Hindlimb muscle (tissue), 1 donor: ENCODE results near the gene TCEANC. TPM values are rescaled to one million over a fixed set of nuclear protein-coding genes. Genes with fewer than 3 reads are reported as not detected.
"Not testable (repeated sequence)": the region's sequence is repeated elsewhere in the genome, so short reads cannot be mapped to it uniquely, and the experiment has no call there.

Source experiments
- DNase-seq: peaks from one replicate; pipeline ENCODE4 v3.0.0-alpha.2; 2013
- polyA plus RNA-seq: library from polyadenylated mRNA; unstranded; fragments of 120-200 nt; gene quantifications from one replicate; pipeline ENCODE4 v1.2.1, GENCODE V29; 2013; ENCODE audit not compliant: insufficient read length

TCEANC gene
- polyA plus RNA-seq, 1 donor = 4.2 TPM

DNA sequence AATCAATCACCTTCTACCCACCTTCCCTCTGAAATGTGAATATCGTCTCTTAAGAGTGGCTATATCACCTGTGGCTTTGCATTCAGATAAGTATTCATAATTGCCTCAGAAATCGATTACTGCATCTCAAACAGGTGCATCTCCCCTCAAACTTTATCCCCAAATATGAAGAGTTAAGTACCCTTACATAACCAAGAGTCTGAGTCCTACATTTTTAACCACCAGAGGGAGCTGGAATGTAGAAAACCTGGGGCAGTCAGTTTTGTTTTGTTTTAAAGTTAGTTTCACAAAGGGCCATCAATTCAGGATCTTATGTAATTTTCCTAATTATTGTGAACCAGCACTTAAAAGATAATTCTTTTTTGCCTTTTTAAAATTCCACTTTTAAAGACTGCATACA is 5.7 kb downstream of the TCEANC start:
- no peak for DNase-seq

DNA sequence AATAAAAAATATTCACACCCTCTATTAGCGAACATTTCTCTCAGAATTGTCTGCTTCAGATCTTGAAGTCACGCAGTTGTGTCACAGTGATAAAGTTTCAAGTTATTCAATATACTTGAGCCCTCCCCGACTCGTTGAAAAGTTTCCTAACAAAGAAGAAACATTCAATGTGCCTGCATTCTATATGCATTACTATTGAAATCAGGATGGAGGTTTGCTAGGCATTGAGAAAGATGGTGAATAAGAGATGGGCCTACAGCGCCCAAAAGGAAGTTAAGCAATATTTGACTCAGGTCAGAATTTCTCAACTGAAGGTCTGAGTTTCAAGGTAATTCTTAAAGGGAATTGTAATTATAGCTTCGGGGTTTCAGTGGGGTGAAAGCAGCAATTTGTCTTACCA is 6.1 kb downstream of the TCEANC start:
- DNase-seq = no peak

DNA sequence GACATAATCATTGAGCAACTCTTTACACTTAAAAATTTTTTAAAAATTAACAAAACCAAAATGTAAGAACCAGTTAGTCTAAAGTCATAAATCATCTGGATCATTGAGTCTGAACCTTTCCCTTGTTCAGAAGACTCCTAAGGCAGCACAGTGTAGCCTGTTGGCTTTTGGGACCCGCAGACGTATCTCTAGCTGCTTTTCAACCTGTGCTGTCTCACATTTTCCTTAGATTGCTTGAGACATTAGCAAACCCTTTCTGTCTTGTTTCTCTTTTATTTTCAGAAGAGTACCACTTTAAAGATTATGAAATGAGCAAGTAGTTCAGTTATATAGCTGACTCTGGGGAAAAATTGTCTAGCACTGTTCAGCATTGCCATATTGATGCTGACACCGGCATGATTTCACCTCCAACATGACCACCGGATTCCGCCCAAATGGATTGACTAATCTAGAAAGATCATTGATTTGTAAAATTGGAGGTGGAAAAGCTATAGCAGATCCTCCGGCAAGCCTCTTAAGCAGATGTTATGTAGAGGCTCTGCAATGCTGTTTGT is 8.9 kb downstream of the TCEANC start:
- DNase-seq = no peak

DNA sequence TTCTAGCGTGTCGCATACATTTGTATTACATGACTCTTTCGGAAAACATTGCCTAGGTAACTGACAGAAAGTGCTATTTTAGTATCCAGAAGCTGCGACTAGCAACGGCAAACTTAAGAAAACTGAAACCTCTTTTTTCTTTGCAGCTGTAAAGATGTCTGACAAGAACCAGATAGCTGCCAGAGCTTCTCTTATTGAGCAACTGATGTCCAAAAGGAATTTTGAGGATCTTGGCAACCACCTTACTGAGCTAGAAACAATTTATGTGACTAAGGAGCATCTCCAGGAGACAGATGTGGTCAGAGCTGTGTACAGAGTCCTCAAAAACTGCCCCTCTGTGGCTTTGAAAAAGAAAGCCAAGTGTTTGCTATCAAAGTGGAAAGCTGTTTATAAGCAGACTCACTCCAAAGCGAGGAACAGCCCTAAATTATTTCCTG is 9.4 kb downstream of the TCEANC start:
- DNase-seq = peak; percentile 36

DNA sequence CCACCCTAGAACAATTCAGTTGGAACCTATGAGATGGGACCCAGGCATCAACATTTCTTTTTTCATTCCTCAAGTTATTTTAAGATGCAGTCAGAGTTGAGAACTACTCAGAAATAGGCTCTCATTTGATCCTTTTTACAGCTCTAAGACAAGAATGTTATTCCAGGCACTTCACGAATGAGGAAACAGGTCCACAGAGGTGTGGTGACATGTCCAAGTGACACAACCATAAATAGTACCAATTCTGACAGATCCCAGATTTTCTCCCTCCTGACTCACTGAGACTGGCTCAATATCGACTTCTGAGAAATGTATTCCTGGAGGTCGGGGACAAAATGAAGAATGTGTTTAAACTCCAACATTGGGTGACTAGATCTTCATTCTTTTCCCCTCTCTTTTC is 11.1 kb downstream of the TCEANC start:
- DNase-seq = no peak

DNA sequence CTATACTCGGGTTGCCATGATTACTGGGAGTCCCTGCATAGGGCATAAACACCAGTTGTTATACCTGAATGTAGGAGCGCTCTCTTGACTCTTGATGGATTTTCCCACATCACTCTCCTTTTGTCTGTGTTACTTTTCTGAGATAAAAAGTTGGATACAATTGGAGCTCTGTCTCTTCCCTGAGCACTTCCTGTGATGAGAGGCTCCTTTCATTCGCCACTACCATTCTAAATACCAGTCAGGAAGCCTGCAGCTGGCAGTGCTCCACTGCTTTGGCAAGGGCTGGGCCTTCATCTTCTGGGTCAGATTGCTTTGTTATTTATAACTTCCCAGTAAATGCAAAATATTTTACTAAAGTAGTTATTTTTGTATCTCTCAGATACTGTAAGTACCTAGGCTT is 13.9 kb downstream of the TCEANC start:
- no peak for DNase-seq

DNA sequence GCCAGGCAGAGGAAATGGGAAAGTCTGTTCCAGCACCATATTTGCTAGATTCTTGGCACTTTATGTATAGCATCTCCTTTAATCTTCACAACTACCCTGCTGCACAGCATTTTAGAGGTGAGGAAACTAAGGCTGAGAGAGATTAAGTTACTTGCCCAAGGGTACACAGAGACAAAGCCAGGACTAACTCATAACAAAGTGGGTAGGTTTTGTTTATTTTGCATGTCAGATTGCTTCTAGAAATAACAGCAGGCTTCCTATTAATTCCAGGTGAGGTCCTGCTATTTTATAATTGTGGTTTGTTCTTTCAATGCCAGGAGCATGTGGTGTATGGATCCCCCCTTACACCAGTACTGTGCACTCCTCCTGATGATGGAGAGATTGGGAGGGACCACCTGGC is 15.0 kb downstream of the TCEANC start:
- DNase-seq = no peak

DNA sequence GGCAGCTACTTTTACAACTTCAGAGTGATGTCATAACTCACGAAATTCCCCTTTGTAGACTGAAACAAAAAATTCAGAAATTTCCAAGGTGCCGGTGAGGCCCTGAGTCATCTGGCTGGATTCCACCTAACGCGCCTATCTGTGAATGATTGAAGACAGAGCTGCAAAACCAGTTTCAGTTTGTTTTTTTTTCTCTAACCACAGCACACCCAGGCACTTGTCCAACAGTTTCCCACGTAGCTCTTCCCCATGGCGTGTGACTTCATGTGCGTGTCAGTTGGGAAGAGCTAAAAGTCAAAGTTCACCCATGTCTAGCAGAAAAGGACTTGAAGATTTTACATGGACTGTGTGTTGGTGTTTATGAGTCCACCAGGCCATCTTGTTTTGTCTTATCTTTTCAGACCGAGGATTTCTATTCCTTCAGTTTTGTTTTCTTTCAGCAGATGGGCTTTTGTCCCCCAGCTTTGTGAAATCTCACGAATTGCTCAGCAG is 16.4 kb downstream of the TCEANC start:
- DNase-seq = no peak

DNA sequence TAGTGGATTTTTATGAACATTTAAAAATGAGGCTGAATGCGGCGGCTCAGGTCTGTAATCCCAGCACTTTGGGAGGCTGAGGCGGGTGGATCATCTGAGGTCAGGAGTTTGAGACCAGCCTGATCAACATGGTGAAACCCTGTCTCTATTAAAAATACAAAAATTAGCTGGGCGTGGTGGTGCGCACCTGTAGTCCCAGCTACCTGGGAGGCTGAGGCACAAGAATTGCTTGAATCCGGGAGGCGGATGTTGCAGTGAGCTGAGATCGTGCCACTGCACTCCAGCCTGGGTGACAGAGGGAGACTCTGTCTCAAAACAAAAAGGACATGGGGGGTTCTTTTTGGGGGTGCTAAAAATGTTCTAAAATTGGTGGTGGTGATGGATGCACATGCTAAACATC is 16.8 kb downstream of the TCEANC start:
- DNase-seq = not testable (repeated sequence)

DNA sequence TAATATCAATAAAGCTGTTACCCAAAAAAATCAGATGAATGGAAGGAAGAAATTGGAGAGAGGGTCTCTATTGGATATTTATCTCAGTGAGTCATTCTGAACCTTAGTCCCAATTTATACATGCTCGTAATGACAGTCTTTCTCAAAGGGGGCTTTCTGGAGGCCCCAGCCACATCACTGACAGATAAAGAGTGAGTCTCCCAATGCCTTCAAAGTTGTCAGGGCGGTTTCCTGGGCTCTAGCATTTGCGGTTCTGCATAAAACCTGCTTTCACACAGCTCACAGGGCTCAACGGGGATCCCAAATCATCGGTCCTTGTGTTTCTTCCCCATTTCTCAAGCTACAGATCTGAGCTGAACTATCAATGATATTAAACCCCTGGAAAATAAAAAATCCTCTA is 17.3 kb downstream of the TCEANC start:
- no peak for DNase-seq

DNA sequence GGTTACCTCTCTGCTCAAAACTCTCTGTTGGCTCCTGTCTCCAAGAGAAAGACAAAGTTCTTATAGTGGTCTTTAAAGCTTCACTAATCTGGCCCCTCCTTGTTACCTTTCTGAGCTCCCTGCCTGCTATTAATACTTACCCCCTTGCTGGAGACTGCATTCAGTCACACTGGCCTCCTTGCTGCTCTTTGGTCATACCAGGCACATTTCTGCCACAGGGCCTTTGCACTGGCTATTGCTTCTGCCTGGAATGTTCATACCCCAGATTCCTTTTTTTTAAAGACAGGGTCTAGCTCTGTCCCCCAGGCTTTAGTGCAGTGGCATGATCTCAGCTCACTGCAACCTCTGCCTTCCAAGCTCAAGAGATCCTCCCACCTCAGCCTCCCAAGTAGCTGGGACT is 20.1 kb downstream of the TCEANC start:
- DNase-seq = no peak

DNA sequence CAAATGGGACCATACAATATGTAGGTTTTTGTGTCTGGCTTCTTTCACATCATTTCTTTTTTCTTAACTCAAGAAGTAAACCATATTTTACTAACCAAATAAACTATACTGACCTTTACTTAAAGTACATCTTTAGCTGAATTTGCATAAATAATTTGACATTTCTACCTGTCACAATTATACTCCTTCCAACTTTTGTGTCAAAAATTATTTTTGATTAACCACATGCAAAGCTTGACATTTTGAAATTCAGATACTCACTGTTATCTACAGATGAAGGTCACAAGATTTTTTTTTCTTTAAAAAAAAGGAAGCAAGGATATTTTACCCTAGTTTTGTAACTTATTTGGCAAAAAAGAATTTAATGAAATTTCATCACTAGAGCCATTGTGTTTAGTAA is 23.9 kb downstream of the TCEANC start:
- DNase-seq = no peak

DNA sequence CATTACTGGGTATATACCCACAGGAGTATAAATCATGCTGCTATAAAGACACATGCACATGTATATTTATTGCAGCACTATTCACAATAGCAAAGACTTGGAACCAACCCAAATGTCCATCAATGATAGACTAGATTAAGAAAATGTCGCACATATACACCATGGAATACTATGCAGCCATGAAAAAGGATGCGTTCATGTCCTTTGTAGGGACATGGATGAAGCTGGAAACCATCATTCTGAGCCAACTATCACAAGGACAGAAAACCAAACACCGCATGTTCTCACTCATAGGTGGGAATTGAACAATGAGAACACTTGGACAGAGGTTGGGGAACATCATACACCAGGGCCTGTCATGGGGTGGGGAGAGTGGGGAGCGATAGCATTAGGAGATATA is 26.8 kb downstream of the TCEANC start:
- not testable (repeated sequence) for DNase-seq

DNA sequence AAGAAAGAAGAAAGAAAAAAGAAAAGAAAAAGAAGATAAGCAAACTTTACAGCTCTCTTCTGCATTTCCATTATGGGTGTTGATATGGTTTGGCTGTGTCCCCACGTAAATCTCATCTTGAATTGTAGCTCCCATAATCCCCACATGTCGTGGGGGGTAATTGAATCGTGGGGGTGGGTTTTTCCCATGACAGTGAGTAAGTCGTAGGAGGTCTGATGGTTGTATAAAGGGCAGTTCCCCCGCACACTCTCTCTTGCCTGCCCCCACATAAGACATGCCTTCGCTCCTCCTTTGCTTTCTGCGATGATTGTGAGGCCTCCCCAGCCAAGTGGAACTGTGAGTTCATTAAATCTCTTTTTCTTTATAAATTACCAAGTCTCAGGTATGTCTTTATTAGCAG is 28.7 kb downstream of the TCEANC start:
- DNase-seq = no peak

DNA sequence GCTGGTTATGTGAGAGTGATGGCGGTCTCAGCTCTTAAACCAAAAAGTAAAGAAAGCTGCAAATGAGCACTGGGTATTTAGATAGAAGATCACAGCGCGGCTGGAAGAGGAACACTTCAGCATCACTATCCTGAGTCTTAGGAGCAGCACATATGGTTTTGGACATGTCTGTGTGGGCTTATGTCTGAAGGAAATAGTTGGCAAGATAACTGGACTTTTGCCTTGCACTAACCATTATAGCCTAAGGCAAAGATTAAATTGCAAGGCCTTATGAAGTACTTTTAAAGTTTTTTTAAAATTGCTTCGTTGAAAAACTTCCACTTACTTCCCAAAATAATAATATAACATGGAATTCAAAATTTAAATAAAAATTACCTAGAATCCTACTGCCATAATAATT is 31.4 kb downstream of the TCEANC start:
- DNase-seq = no peak

DNA sequence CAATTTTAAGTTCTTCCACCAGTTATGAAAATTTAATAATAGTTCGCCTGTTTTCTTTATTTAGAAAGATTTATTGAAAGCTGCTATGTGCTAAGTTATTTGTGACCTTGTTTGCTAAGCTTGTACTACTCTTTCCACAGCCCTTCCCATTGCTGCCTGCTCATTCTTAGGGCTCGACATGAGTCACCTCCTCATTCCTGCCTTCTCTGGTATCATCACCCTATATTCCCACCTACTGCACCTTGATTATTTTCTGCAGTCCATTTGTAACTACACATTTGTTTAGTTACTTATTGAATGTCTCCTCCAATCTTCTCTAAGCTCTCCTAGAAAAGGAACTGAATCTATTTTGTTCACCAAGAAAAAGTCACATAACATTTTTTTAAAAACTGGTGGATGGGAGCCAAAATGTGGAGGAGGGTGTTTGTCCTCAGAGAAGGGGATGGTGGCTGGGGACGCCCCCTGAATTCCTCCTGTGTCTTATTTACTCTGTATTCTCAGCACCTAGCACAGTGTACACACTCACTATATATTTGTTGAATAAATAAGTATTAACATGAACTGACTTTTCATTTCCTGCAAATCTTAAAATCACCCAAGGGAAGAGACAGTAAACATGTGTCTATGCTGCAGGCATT is 32.3 kb downstream of the TCEANC start:
- DNase-seq = no peak

DNA sequence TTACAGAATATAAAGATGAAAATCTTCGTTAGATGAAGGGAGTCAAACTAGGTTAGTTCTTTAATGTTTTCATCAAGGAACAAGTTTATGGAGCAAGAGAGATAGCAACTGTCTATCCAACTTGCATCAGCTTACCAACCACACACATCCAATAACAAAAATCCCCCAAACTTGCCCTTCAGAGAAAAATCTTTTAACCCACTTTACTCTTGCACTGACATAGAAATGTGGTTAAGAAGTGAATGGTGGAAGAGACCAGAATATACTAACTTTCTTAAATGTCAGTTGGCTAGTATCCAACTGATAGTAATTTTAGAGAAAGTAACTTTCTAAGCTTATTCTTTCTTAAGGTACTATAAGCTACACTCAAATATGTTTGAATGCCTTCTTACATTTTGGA is 34.3 kb downstream of the TCEANC start:
- no peak for DNase-seq

DNA sequence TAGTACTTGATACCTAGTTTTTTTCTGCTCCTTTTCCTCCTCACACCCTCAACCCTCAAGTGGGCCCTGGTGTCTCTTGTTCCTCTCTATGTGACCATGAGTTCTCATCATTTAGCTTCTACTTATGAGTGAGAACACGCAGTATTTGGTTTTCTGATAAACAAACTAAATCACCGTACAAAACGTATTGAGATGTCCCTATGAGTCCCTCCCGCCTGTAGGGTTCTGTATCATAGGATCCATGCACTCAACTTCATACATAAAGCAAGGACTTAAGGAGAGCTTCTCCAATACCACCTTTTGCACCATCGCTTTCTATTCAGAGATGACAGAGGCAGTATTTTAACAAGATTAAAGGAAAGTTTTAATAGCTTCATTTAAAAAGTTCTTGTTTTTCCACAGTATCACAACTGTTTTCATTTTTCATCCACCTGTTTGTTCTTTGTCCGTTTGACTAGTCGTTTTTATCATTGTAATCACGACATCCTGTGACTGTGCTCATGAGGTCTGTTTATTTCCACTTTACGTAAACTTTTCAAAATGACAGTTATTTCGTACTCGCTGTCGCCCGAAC is 35.5 kb downstream of the TCEANC start:
- DNase-seq = no peak

DNA sequence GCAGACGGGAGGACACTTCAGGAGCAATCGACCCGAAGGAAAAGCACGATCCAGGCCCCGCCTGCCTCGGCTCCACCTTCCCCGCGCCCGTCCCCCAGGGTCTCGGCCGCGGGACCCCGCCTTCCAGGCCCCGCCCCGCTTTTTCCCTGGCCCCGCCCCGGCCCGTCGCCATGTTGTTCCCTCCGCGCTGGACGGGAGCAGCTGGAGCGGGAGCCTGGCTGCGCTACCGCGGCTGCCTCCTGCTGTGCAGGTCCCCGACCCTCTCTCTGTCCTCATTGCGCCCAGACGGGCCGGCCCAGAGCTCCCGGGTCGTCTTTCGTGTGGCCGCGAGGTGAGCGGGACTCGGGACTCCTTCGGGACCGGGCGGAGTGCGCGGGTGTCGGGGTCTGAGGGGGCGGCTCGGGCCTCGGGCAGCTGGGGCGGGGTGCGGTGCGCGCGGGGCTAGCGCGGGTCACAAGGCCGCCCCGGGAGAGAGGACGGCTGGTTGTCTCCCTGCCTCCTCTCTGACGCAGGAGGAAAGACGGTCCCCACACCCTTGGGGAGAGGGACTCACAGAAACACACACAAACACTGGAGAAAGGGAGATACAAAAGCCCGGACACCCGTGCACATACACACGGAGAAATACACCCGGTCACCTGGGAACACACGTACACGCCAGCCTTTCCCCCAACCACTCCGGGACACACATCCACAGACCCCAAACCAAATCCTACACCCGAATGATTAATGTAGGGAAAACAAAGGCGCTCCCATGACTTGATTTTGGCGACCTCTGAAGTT is 36.2 kb downstream of the TCEANC start, which contains the start of gene RAB9A:
RAB9A (plus strand) TSS at position 171 of the 783 bp plus-strand sequence. CDS start 19,619 bp downstream, outside the sequence.
- peak; percentile 83 for DNase-seq

DNA sequence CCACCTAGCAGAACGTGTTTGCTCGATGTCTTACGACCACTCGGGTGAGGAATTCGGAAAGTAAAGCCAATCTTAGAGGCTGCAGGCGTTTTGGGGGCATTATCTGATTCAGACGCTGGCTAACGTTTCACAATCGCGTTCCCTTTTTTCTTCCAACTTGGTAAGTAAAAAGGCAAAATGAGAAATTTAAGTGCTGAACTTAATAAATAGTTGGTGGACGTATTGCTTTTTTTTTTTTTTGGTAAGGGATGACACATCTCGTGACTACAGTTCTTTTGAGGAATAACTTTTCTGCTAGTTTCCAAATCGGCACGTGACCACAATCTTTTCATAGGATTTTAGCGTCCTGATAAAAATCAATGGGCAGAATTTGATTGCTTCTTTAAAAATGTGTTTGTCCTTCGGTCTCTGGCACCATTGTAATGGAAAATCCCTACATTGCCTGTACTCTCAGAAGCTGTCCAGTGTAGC is 36.8 kb downstream of the TCEANC start:
- DNase-seq = peak; percentile 28

DNA sequence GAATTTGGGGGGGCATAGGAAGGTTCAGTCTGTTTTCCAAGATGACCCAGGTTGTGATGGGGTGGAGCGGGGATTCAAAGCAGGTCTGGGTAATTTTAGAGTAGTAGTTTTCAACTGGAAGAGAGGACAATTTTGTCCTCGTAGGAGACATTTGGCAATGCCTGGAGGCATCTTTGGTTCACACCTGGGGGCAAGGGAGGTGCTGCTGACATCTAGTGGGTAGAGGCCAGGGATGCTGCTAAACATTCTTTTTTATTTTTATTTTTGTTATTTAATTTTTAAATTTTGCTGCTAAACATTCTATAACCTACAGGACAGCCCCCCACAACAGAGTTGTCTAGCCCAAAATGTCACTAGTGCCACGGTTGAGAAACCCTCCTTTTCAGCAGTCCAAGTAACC is 37.9 kb downstream of the TCEANC start:
- DNase-seq = no peak

DNA sequence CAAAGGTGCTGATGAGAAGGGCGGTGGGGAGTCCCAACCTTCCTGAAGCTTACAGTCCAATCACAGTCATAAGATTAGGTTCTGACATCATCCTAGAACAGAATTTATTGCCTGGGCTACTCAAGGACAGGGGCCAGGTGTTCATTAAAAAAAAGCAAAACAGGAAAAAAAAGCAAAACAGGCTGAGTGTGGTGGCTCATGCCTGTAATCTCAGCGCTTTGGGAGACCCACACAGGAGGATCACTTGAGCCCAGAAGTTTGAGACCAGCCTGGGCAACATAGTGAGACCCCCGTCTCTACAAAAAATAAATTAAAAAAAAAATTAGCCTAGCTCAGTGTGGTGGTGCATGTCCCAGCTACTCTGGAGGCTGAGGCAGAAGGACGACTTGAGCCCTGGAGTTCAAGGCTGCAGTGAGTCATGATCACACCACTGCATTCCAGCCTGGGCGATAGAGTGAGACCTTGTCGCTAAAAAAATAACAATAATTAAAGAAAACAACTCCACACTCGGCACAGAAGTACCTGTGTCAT is 39.0 kb downstream of the TCEANC start:
- no peak for DNase-seq

DNA sequence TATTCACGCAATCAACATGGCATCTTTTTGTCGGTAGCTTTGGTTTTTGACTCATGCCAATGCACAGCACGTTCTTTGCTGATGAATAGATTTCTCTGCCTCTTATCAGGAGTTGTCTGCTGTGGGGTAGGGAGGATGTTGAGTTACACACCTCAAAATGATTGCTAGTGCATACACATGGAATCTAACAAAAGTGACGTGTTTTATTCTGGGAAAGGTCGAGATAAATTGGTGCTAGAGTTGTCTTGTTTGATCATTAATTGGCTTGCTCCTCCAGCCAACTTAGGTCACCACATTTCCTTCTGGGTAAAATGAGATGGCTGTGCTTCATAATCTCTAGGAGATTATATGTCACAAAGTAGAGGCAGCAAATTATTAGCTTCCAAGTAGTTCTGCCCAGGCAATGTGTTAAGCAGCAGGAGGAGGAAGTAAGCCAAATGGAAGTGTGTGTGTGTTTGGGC is 39.9 kb downstream of the TCEANC start:
- no peak for DNase-seq
